Thyroid gland (tissue), 4 donors: Measurements from ENCODE around the gene HIVEP1.

Source experiments
- POLR2A ChIP-seq, 2 donors: fragments of 450-650 bp; IDR thresholded peaks; one replicate each; pipeline ENCODE4 v1.6.1; 2017; ENCODE audit warnings: antibody characterized with exemption in 2 of 2, mild to moderate bottlenecking in 2 of 2, moderate library complexity in 1 of 2
- TF ChIP-seq, protein P1 (sequence below), 6 experiments: fragments of 200-600 bp in 3 of 6; fragments of 450-650 bp in 3 of 6; sonication (generic) in 3 of 6; IDR thresholded peaks; one replicate each; pipeline ENCODE4 v1.5.1; 2016 to 2019; ENCODE audit warnings: antibody characterized with exemption in 6 of 6, mild to moderate bottlenecking in 2 of 6, inconsistent platforms in 1 of 6, moderate library complexity in 1 of 6

- TF ChIP-seq, protein P1, sequence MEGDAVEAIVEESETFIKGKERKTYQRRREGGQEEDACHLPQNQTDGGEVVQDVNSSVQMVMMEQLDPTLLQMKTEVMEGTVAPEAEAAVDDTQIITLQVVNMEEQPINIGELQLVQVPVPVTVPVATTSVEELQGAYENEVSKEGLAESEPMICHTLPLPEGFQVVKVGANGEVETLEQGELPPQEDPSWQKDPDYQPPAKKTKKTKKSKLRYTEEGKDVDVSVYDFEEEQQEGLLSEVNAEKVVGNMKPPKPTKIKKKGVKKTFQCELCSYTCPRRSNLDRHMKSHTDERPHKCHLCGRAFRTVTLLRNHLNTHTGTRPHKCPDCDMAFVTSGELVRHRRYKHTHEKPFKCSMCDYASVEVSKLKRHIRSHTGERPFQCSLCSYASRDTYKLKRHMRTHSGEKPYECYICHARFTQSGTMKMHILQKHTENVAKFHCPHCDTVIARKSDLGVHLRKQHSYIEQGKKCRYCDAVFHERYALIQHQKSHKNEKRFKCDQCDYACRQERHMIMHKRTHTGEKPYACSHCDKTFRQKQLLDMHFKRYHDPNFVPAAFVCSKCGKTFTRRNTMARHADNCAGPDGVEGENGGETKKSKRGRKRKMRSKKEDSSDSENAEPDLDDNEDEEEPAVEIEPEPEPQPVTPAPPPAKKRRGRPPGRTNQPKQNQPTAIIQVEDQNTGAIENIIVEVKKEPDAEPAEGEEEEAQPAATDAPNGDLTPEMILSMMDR (IDR thresholded peaks at IDR 0.05): no peak
- no peak for TF ChIP-seq POLR2A (IDR thresholded peaks at IDR 0.05)
These were observed 5.2 kb downstream of the HIVEP1 start for GRCh38 chr6:12017263-12017662.
